Transverse colon (tissue), 3 donors: Measurements from ENCODE around the gene OGT.

Source experiments
- CTCF ChIP-seq, 5 experiments: fragments of 200-600 bp in 3 of 5; fragments of 450-650 bp in 2 of 5; sonication (generic) in 3 of 5; IDR thresholded peaks; 1 replicate in 2 of 5; 2 replicates in 3 of 5; pipeline ENCODE4 v1.5.1; 2016 to 2017; ENCODE audit warnings: antibody characterized with exemption in 5 of 5, inconsistent platforms in 3 of 5, mild to moderate bottlenecking in 2 of 5, moderate library complexity in 1 of 5
- EP300 ChIP-seq: sonication (generic); formaldehyde crosslinking; IDR thresholded peaks from one replicate; pipeline ENCODE4 v1.6.1; 2017; ENCODE audit warnings: antibody characterized with exemption, low read depth
- POLR2A ChIP-seq: fragments of 450-650 bp; IDR thresholded peaks from one replicate; pipeline ENCODE4 v1.6.1; 2016; ENCODE audit warnings: antibody characterized with exemption, mild to moderate bottlenecking, moderate library complexity

DNA sequence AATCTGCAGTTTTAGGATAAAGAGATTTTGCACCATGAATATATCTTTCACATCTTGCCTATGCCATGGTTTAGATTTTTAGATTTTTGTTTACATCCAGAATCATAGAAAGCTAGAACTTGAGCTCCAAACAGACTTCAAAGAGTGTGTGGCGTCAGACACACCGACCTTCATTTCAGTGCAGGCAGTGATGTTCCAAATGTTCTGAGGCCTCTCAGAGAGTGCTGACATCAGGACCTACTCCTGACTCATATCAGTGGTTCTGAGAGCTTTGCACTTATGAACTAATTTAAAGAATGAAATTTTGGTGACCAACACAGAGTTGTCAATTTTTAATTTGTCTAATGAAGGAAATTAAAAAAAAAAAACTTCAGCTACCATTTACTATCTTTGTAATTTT is 67.1 kb downstream of the OGT start:
- no peak for TF ChIP-seq POLR2A
- TF ChIP-seq CTCF (IDR thresholded peaks at IDR 0.05): no peak
- TF ChIP-seq EP300: no peak
